ENCODE data around the gene GLT6D1.

GLT6D1 gene

GRCh38 chr9:135611142-135611874 is 28.0 kb downstream of the GLT6D1 start:
- no peak overlapping the region for H3K4me2 ChIP-seq (ENCODE audit: low read length)
- no peaks in the 10 kb centered on the region for H3K36me3 ChIP-seq (ENCODE audit: control insufficient read depth, insufficient read depth, low read length)
- H3K27ac ChIP-seq, result no peak overlapping the region
- no peaks in the 10 kb centered on the region for H3K79me2 ChIP-seq
- no peak overlapping the region for H2AFZ ChIP-seq
- H3K27me3 ChIP-seq (ENCODE audit: control insufficient read depth, insufficient read depth, low read length), result no peaks in the 10 kb centered on the region
- H3K9me3 ChIP-seq (ENCODE audit: control insufficient read depth, low read length), result no peaks in the 10 kb centered on the region
- no peaks in the 10 kb centered on the region for H3K4me1 ChIP-seq
- no peak overlapping the region for H3K4me3 ChIP-seq (ENCODE audit: low read depth, low read length)
- H3K9ac ChIP-seq, result no peak overlapping the region
- TF ChIP-seq CTCF (IDR thresholded peaks at IDR 0.05), result no peak

- no peaks in the 10 kb centered on the region for H3K27me3 ChIP-seq (ENCODE audit: control insufficient read depth, insufficient read depth, low read length)
- H3K4me3 ChIP-seq (ENCODE audit: low read depth, low read length), result no peak overlapping the region
- no peaks in the 10 kb centered on the region for H3K36me3 ChIP-seq (ENCODE audit: control insufficient read depth, insufficient read depth, low read length)
- H3K9me3 ChIP-seq (ENCODE audit: control insufficient read depth, low read length), result no peaks in the 10 kb centered on the region
- no peak overlapping the region for H3K9ac ChIP-seq
- no peak overlapping the region for H3K27ac ChIP-seq
- no peak overlapping the region for H3K4me2 ChIP-seq (ENCODE audit: low read length)
- no peak for TF ChIP-seq CTCF (IDR thresholded peaks at IDR 0.05)
- H3K4me1 ChIP-seq, result no peaks in the 10 kb centered on the region
- H2AFZ ChIP-seq, result no peak overlapping the region
- no peaks in the 10 kb centered on the region for H3K79me2 ChIP-seq
Observed at GRCh38 chr9:135610290-135611141, 28.8 kb downstream of the GLT6D1 start.

- Histone ChIP-seq H3K36me3 (ENCODE audit: control insufficient read depth, insufficient read depth, low read length) (no peaks in the 10 kb centered on the region), H2AFZ (no peak overlapping the region), H3K27ac (no peak overlapping the region), H3K4me1 (peaks cover 7% of the 10 kb centered on the region), H3K9me3 (ENCODE audit: control insufficient read depth, low read length) (no peaks in the 10 kb centered on the region), H3K4me3 (ENCODE audit: low read depth, low read length) (no peak overlapping the region), H3K9ac (no peak overlapping the region), H3K27me3 (ENCODE audit: control insufficient read depth, insufficient read depth, low read length) (no peaks in the 10 kb centered on the region), H3K79me2 (no peaks in the 10 kb centered on the region), H3K4me2 (ENCODE audit: low read length) (no peak overlapping the region)
- TF ChIP-seq CTCF (IDR thresholded peaks at IDR 0.05), result no peak
Observed at GRCh38 chr9:135609366-135609955, 29.9 kb downstream of the GLT6D1 start.

- Histone ChIP-seq H3K27me3 (ENCODE audit: control insufficient read depth, insufficient read depth, low read length) (no peaks in the 10 kb centered on the region), H2AFZ (no peak overlapping the region), H3K27ac (no peak overlapping the region), H3K9ac (no peak overlapping the region), H3K36me3 (ENCODE audit: control insufficient read depth, insufficient read depth, low read length) (no peaks in the 10 kb centered on the region), H3K9me3 (ENCODE audit: control insufficient read depth, low read length) (no peaks in the 10 kb centered on the region), H3K4me2 (ENCODE audit: low read length) (no peak overlapping the region), H3K4me1 (peaks cover 10% of the 10 kb centered on the region), H3K4me3 (ENCODE audit: low read depth, low read length) (no peak overlapping the region), H3K79me2 (no peaks in the 10 kb centered on the region)
- TF ChIP-seq CTCF (IDR thresholded peaks at IDR 0.05), result no peak
Observed at GRCh38 chr9:135608999-135609317, 30.4 kb downstream of the GLT6D1 start.
